GM19025 (cell line): ENCODE data around the gene CYP19A1.

Experiments used
- ATAC-seq: cut with Tn5 transposase; IDR thresholded peaks from one replicate; pipeline ENCODE4 v1.9.1; 2021; ENCODE audit warnings: mild to moderate bottlenecking, low read depth, moderate library complexity; ENCODE audit not compliant: unreplicated experiment

The CYP19A1 gene

GRCh38 chr15:51160484-51160883 is 177.9 kb downstream of the CYP19A1 start:
- ATAC-seq, result no peak
